Measurements from ENCODE around the gene TPK1. TPM values are rescaled to one million over a fixed set of nuclear protein-coding genes. Genes with fewer than 3 reads are reported as not detected.

The TPK1 gene
- polyA plus RNA-seq, 2 donors: 0.63 to 1.8 TPM

GRCh38 chr7:144474363-144474762, 361.5 kb downstream of the TPK1 start:
- no peak overlapping the region for H3K27ac ChIP-seq (ENCODE audit: low read depth in 2 of 2, low read length in 1 of 2)
- 89 to 91% methylated on average over 1 of the region's 1 CpG for WGBS, 2 donors
- no peaks in the 10 kb centered on the region for H3K4me1 ChIP-seq (ENCODE audit: control insufficient read depth in 2 of 2, insufficient read depth in 2 of 2, low read length in 1 of 2)
- H3K9me3 ChIP-seq (ENCODE audit: control insufficient read depth in 2 of 2, insufficient read depth in 1 of 2, low read depth in 1 of 2, low read length in 1 of 2): no peaks in the 10 kb centered on the region
- no peaks in the 10 kb centered on the region for H3K27me3 ChIP-seq (ENCODE audit: control insufficient read depth in 1 of 2, insufficient read depth in 2 of 2, low read length in 2 of 2)
- no peak overlapping the region for H3K4me3 ChIP-seq (ENCODE audit: low read depth in 1 of 2, low read length in 2 of 2)
- no peaks in the 10 kb centered on the region for H3K36me3 ChIP-seq (ENCODE audit: control insufficient read depth in 2 of 2, insufficient read depth in 2 of 2, low read length in 1 of 2)

GRCh38 chr7:144473908-144474307, 361.9 kb downstream of the TPK1 start:
- Histone ChIP-seq H3K27ac (ENCODE audit: low read depth in 2 of 2, low read length in 1 of 2) (no peak overlapping the region), H3K9me3 (ENCODE audit: control insufficient read depth in 2 of 2, insufficient read depth in 1 of 2, low read depth in 1 of 2, low read length in 1 of 2) (no peaks in the 10 kb centered on the region), H3K4me3 (ENCODE audit: low read depth in 1 of 2, low read length in 2 of 2) (no peak overlapping the region), H3K36me3 (ENCODE audit: control insufficient read depth in 2 of 2, insufficient read depth in 2 of 2, low read length in 1 of 2) (no peaks in the 10 kb centered on the region), H3K27me3 (ENCODE audit: control insufficient read depth in 1 of 2, insufficient read depth in 2 of 2, low read length in 2 of 2) (no peaks in the 10 kb centered on the region), H3K4me1 (ENCODE audit: control insufficient read depth in 2 of 2, insufficient read depth in 2 of 2, low read length in 1 of 2) (no peaks in the 10 kb centered on the region)
- 76 to 90% methylated on average over 1 of the region's 1 CpG for WGBS, 2 donors

- Histone ChIP-seq H3K9me3 (ENCODE audit: control insufficient read depth in 2 of 2, insufficient read depth in 1 of 2, low read depth in 1 of 2, low read length in 1 of 2) (no peaks in the 10 kb centered on the region), H3K4me1 (ENCODE audit: control insufficient read depth in 2 of 2, insufficient read depth in 2 of 2, low read length in 1 of 2) (no peaks in the 10 kb centered on the region), H3K4me3 (ENCODE audit: low read depth in 1 of 2, low read length in 2 of 2) (no peak overlapping the region), H3K36me3 (ENCODE audit: control insufficient read depth in 2 of 2, insufficient read depth in 2 of 2, low read length in 1 of 2) (no peaks in the 10 kb centered on the region), H3K27ac (ENCODE audit: low read depth in 2 of 2, low read length in 1 of 2) (no peak overlapping the region), H3K27me3 (ENCODE audit: control insufficient read depth in 1 of 2, insufficient read depth in 2 of 2, low read length in 2 of 2) (no peaks in the 10 kb centered on the region)
Observed at GRCh38 chr7:144470078-144470477, 365.8 kb downstream of the TPK1 start.

- Histone ChIP-seq H3K9me3 (ENCODE audit: control insufficient read depth in 2 of 2, insufficient read depth in 1 of 2, low read depth in 1 of 2, low read length in 1 of 2) (no peaks in the 10 kb centered on the region), H3K4me3 (ENCODE audit: low read depth in 1 of 2, low read length in 2 of 2) (no peak overlapping the region), H3K27me3 (ENCODE audit: control insufficient read depth in 1 of 2, insufficient read depth in 2 of 2, low read length in 2 of 2) (no peaks in the 10 kb centered on the region), H3K27ac (ENCODE audit: low read depth in 2 of 2, low read length in 1 of 2) (no peak overlapping the region), H3K4me1 (ENCODE audit: control insufficient read depth in 2 of 2, insufficient read depth in 2 of 2, low read length in 1 of 2) (no peaks in the 10 kb centered on the region), H3K36me3 (ENCODE audit: control insufficient read depth in 2 of 2, insufficient read depth in 2 of 2, low read length in 1 of 2) (no peaks in the 10 kb centered on the region)
Observed at GRCh38 chr7:144468990-144469732, 366.7 kb downstream of the TPK1 start.

- WGBS, 2 donors: 70 to 82% methylated on average over 5 of the region's 5 CpGs
- Histone ChIP-seq H3K4me1 (ENCODE audit: control insufficient read depth in 2 of 2, insufficient read depth in 2 of 2, low read length in 1 of 2) (no peaks in the 10 kb centered on the region), H3K27ac (ENCODE audit: low read depth in 2 of 2, low read length in 1 of 2) (no peak overlapping the region), H3K27me3 (ENCODE audit: control insufficient read depth in 1 of 2, insufficient read depth in 2 of 2, low read length in 2 of 2) (no peaks in the 10 kb centered on the region), H3K9me3 (ENCODE audit: control insufficient read depth in 2 of 2, insufficient read depth in 1 of 2, low read depth in 1 of 2, low read length in 1 of 2) (no peaks in the 10 kb centered on the region), H3K4me3 (ENCODE audit: low read depth in 1 of 2, low read length in 2 of 2) (no peak overlapping the region), H3K36me3 (ENCODE audit: control insufficient read depth in 2 of 2, insufficient read depth in 2 of 2, low read length in 1 of 2) (no peaks in the 10 kb centered on the region)
Observed at GRCh38 chr7:144459635-144460034, 376.2 kb downstream of the TPK1 start.

GRCh38 chr7:144455040-144455404, 380.8 kb downstream of the TPK1 start:
- Histone ChIP-seq H3K27me3 (ENCODE audit: control insufficient read depth in 1 of 2, insufficient read depth in 2 of 2, low read length in 2 of 2) (no peaks in the 10 kb centered on the region), H3K4me1 (ENCODE audit: control insufficient read depth in 2 of 2, insufficient read depth in 2 of 2, low read length in 1 of 2) (no peaks in the 10 kb centered on the region), H3K4me3 (ENCODE audit: low read depth in 1 of 2, low read length in 2 of 2) (no peak overlapping the region), H3K36me3 (ENCODE audit: control insufficient read depth in 2 of 2, insufficient read depth in 2 of 2, low read length in 1 of 2) (no peaks in the 10 kb centered on the region), H3K9me3 (ENCODE audit: control insufficient read depth in 2 of 2, insufficient read depth in 1 of 2, low read depth in 1 of 2, low read length in 1 of 2) (no peaks in the 10 kb centered on the region), H3K27ac (ENCODE audit: low read depth in 2 of 2, low read length in 1 of 2) (no peak overlapping the region)
- 54 to 55% methylated on average over 5 of the region's 5 CpGs for WGBS, 2 donors

GRCh38 chr7:144454256-144455039, 381.4 kb downstream of the TPK1 start:
- no peaks in the 10 kb centered on the region for H3K4me1 ChIP-seq (ENCODE audit: control insufficient read depth in 2 of 2, insufficient read depth in 2 of 2, low read length in 1 of 2)
- WGBS, 2 donors: 80 to 89% methylated on average over 3 of the region's 3 CpGs
- H3K4me3 ChIP-seq (ENCODE audit: low read depth in 1 of 2, low read length in 2 of 2): no peak overlapping the region
- H3K36me3 ChIP-seq (ENCODE audit: control insufficient read depth in 2 of 2, insufficient read depth in 2 of 2, low read length in 1 of 2): no peaks in the 10 kb centered on the region
- H3K9me3 ChIP-seq (ENCODE audit: control insufficient read depth in 2 of 2, insufficient read depth in 1 of 2, low read depth in 1 of 2, low read length in 1 of 2): no peaks in the 10 kb centered on the region
- no peaks in the 10 kb centered on the region for H3K27me3 ChIP-seq (ENCODE audit: control insufficient read depth in 1 of 2, insufficient read depth in 2 of 2, low read length in 2 of 2)
- no peak overlapping the region for H3K27ac ChIP-seq (ENCODE audit: low read depth in 2 of 2, low read length in 1 of 2)

GRCh38 chr7:144452064-144452463, 383.8 kb downstream of the TPK1 start:
- Histone ChIP-seq H3K4me3 (ENCODE audit: low read depth in 1 of 2, low read length in 2 of 2) (no peak overlapping the region), H3K27ac (ENCODE audit: low read depth in 2 of 2, low read length in 1 of 2) (no peak overlapping the region), H3K9me3 (ENCODE audit: control insufficient read depth in 2 of 2, insufficient read depth in 1 of 2, low read depth in 1 of 2, low read length in 1 of 2) (no peaks in the 10 kb centered on the region), H3K4me1 (ENCODE audit: control insufficient read depth in 2 of 2, insufficient read depth in 2 of 2, low read length in 1 of 2) (no peaks in the 10 kb centered on the region), H3K27me3 (ENCODE audit: control insufficient read depth in 1 of 2, insufficient read depth in 2 of 2, low read length in 2 of 2) (no peaks in the 10 kb centered on the region), H3K36me3 (ENCODE audit: control insufficient read depth in 2 of 2, insufficient read depth in 2 of 2, low read length in 1 of 2) (no peaks in the 10 kb centered on the region)
- 60 to 67% methylated on average over 5 of the region's 5 CpGs for WGBS, 2 donors

GRCh38 chr7:144445590-144445989, 390.3 kb downstream of the TPK1 start:
- H3K36me3 ChIP-seq (ENCODE audit: control insufficient read depth in 2 of 2, insufficient read depth in 2 of 2, low read length in 1 of 2): no peaks in the 10 kb centered on the region
- 74 to 88% methylated on average over 1 of the region's 1 CpG for WGBS, 2 donors
- no peak overlapping the region for H3K27ac ChIP-seq (ENCODE audit: low read depth in 2 of 2, low read length in 1 of 2)
- no peaks in the 10 kb centered on the region for H3K27me3 ChIP-seq (ENCODE audit: control insufficient read depth in 1 of 2, insufficient read depth in 2 of 2, low read length in 2 of 2)
- no peak overlapping the region for H3K4me3 ChIP-seq (ENCODE audit: low read depth in 1 of 2, low read length in 2 of 2)
- H3K9me3 ChIP-seq (ENCODE audit: control insufficient read depth in 2 of 2, insufficient read depth in 1 of 2, low read depth in 1 of 2, low read length in 1 of 2): no peaks in the 10 kb centered on the region
- no peaks in the 10 kb centered on the region for H3K4me1 ChIP-seq (ENCODE audit: control insufficient read depth in 2 of 2, insufficient read depth in 2 of 2, low read length in 1 of 2)

GRCh38 chr7:144439717-144440205, 396.1 kb downstream of the TPK1 start:
- Histone ChIP-seq H3K27ac (ENCODE audit: low read depth in 2 of 2, low read length in 1 of 2) (no peak overlapping the region), H3K4me3 (ENCODE audit: low read depth in 1 of 2, low read length in 2 of 2) (no peak overlapping the region), H3K27me3 (ENCODE audit: control insufficient read depth in 1 of 2, insufficient read depth in 2 of 2, low read length in 2 of 2) (no peaks in the 10 kb centered on the region), H3K9me3 (ENCODE audit: control insufficient read depth in 2 of 2, insufficient read depth in 1 of 2, low read depth in 1 of 2, low read length in 1 of 2) (no peaks in the 10 kb centered on the region), H3K36me3 (ENCODE audit: control insufficient read depth in 2 of 2, insufficient read depth in 2 of 2, low read length in 1 of 2) (no peaks in the 10 kb centered on the region), H3K4me1 (ENCODE audit: control insufficient read depth in 2 of 2, insufficient read depth in 2 of 2, low read length in 1 of 2) (no peaks in the 10 kb centered on the region)
- whole genome bisulfite sequencing, 2 donors: 35 to 42% methylated on average over 5 of the region's 5 CpGs
